Stomach (tissue), 4 donors: ENCODE measurements around the gene XCR1.

ENCODE experiments used
- CTCF ChIP-seq, 7 experiments: fragments of 450-650 bp in 4 of 7; fragments of 200-600 bp in 3 of 7; sonication (generic) in 3 of 7; IDR thresholded peaks; one replicate each; pipeline ENCODE4 v1.5.1; 2016 to 2019; ENCODE audit warnings: antibody characterized with exemption in 7 of 7, control low read depth in 2 of 7, mild to moderate bottlenecking in 1 of 7
- EP300 ChIP-seq: sonication (generic); formaldehyde crosslinking; IDR thresholded peaks from one replicate; pipeline ENCODE4 v1.6.1; 2017; ENCODE audit warnings: antibody characterized with exemption
- POLR2A ChIP-seq, 4 donors: fragments of 450-650 bp; IDR thresholded peaks; one replicate each; pipeline ENCODE4 v1.6.1; 2016; ENCODE audit warnings: antibody characterized with exemption in 4 of 4, control low read depth in 2 of 4, mild to moderate bottlenecking in 1 of 4, moderate library complexity in 1 of 4
- POLR2AphosphoS5 ChIP-seq, 3 donors: sonication (generic); formaldehyde crosslinking; IDR thresholded peaks; one replicate each; pipeline ENCODE4 v1.6.1; 2016; ENCODE audit warnings: antibody characterized with exemption in 3 of 3

GRCh38 chr3:46020766-46021510 is 6.3 kb downstream of the XCR1 start:
- no peak for TF ChIP-seq CTCF (IDR thresholded peaks at IDR 0.05)
- no peak for TF ChIP-seq POLR2A (IDR thresholded peaks at IDR 0.05)
- no peak for TF ChIP-seq EP300
- TF ChIP-seq POLR2AphosphoS5 (IDR thresholded peaks at IDR 0.05): no peak
